Activated CD4-positive, alpha-beta memory T cell treated with anti-CD3 and anti-CD28 coated beads for 36 hours (primary cell): ENCODE measurements around the gene CFAP57. TPM values are rescaled to one million over a fixed set of nuclear protein-coding genes. Genes with fewer than 3 reads are reported as not detected.
A peak's percentile ranks its signal among the peaks of the same experiment; 100 is the strongest.
"Not testable (repeated sequence)": the region's sequence is repeated elsewhere in the genome, so short reads cannot be mapped to it uniquely, and the experiment has no call there.

Source experiments
- CTCF ChIA-PET: fragments of 350-600 bp; sonication (Branson Sonifier 250); formaldehyde crosslinking; loops from one replicate; lab custom pipeline; 2021; ENCODE audit warnings: antibody characterized with exemption, inconsistent platforms; lab: Charles Lee
- POLR2A ChIA-PET: fragments of 350-600 bp; sonication (Branson Sonifier 250); formaldehyde crosslinking; loops from one replicate; lab custom pipeline; 2021; ENCODE audit warnings: antibody characterized with exemption; lab: Charles Lee
- DNase-seq: peaks from one replicate; pipeline ENCODE4 v3.0.0-alpha.2; 2020
- H3K27ac Mint-ChIP-seq: one replicate; pipeline ENCODE4 v1.8.0; 2021; ENCODE audit warnings: mixed read lengths
- H3K27me3 Mint-ChIP-seq: one replicate; pipeline ENCODE4 v1.8.0; 2021; ENCODE audit warnings: mixed read lengths
- H3K36me3 Mint-ChIP-seq: one replicate; pipeline ENCODE4 v1.8.0; 2021; ENCODE audit warnings: mixed read lengths
- H3K4me1 Mint-ChIP-seq: one replicate; pipeline ENCODE4 v1.8.0; 2021; ENCODE audit warnings: low read depth, mixed read lengths
- H3K4me3 Mint-ChIP-seq: one replicate; pipeline ENCODE4 v1.8.0; 2021; ENCODE audit warnings: mild to moderate bottlenecking, mixed read lengths
- H3K9me3 Mint-ChIP-seq: one replicate; pipeline ENCODE4 v1.8.0; 2021; ENCODE audit warnings: mixed read lengths
- intact Hi-C: fragments of 100-400 bp; cut with micrococcal nuclease; formaldehyde crosslinking; loops from one replicate; pipeline ENCODE4 v1.15.1; 2023
- total RNA-seq, 2 experiments: library from RNA; stranded (reverse); gene quantifications; one replicate each; pipeline ENCODE4 v1.2.3, GENCODE V29; 2021

The CFAP57 gene
- total RNA-seq, 2 experiments from 2014 or later, result 0.43 TPM; not detected in 1

DNA sequence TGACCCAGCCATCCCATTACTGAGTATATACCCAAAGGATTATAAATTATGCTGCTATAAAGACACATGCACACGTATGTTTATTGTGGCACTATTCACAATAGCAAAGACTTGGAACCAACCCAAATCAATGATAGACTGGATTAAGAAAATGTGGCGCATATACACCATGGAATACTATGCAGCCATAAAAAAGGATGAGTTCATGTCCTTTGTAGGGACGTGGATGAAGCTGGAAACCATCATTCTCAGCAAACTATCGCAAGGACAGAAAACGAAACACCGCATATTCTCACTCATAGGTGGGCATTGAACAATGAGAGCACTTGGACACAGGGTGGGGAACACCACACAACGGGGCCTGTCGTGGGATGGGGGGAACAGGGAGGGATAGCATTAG lies 36.1 kb downstream of the CFAP57 start:
- H3K9me3 Mint-ChIP-seq, H3K27ac Mint-ChIP-seq, CTCF ChIA-PET, H3K27me3 Mint-ChIP-seq, POLR2A ChIA-PET, H3K4me1 Mint-ChIP-seq, DNase-seq, H3K36me3 Mint-ChIP-seq, intact Hi-C loops, H3K4me3 Mint-ChIP-seq: not testable (repeated sequence)

DNA sequence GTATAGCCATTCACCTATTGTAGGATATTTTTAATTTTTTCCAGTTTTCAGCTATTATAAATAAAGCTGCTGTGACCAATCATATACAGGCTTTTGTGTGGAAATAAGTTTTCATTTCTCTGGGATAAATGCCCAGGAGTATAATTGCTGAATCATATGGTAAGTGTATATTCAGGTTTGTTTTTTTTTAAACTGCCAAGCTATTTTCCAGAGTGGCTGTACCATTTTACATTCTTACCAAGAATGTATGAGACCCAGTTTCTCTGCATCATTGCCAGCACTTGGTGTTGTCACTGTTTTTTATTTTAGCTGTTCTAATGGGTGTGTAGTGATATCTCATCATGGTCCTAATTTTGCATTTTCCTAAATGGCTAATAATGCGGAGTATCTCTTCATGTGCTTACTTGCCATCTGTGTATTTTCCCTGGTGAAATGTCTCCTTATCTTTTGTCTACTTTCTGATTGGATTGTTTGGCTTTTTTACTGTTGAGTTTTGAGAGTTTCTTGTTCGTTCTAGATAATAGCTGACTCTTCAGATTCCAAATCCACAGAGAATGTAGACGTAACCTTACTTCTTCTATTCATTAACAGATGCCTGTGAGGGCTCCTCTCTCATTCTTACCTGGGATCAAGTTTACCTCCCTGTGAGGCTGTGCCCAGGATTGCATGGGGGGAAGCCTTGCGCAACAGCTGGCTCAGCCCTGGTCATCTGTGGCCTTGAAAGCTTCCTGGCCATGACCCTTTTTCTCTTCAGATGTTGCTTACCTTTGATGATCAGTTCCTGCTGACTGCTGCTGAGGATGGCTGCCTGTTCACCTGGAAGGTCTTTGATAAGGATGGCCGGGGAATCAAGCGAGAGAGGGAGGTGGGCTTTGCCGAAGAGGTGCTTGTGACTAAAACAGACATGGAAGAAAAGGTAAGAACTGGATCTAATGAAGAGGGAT lies 42.6 kb downstream of the CFAP57 start:
- POLR2A ChIA-PET, result no interaction called here

DNA sequence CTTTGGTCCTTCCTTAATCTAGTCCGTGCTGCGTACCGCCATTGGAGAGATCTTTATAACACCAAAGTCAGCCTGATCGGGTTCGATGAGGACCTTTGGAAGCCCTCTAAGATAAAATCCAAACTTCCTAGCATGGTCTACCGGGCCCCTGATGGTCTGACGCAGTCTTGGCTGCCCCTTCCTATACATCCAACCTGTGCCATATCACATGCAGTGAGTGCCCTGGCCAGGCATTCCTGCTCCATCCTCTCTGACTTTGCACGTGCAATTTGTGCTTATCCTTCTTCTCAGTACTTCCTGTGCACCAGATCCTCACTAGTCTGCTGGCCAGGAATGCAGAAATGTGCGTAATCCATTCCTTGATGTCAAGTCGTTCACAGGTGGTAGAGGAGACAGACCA lies 45.6 kb downstream of the CFAP57 start:
- intact Hi-C loops, result no loop called here
- ChIA-PET CTCF (no interaction called here), POLR2A (no interaction called here)
- no peak for DNase-seq
- Mint-ChIP-seq H3K36me3 (no peaks in the 10 kb centered on the region), H3K27me3 (peaks cover 8% of the 10 kb centered on the region), H3K4me1 (peaks cover 4% of the 10 kb centered on the region), H3K27ac (no peak overlapping the region), H3K4me3 (no peak overlapping the region), H3K9me3 (no peaks in the 10 kb centered on the region)

More for the DNA sequence above, 42.6 kb downstream of the CFAP57 start:
- Mint-ChIP-seq H3K27me3 (peaks cover 10% of the 10 kb centered on the region), H3K4me3 (no peak overlapping the region), H3K4me1 (no peaks in the 10 kb centered on the region), H3K9me3 (no peaks in the 10 kb centered on the region), H3K36me3 (no peaks in the 10 kb centered on the region), H3K27ac (no peak overlapping the region)
- DNase-seq, result no peak
- intact Hi-C loops, result no loop called here
- CTCF ChIA-PET, result interaction anchor here (1.1 to 1.5 kb wide), 2 partner anchors 12 to 14 kb away, joined by 3 to 5 read pairs; no protein-coding TSS in a partner anchor

DNA sequence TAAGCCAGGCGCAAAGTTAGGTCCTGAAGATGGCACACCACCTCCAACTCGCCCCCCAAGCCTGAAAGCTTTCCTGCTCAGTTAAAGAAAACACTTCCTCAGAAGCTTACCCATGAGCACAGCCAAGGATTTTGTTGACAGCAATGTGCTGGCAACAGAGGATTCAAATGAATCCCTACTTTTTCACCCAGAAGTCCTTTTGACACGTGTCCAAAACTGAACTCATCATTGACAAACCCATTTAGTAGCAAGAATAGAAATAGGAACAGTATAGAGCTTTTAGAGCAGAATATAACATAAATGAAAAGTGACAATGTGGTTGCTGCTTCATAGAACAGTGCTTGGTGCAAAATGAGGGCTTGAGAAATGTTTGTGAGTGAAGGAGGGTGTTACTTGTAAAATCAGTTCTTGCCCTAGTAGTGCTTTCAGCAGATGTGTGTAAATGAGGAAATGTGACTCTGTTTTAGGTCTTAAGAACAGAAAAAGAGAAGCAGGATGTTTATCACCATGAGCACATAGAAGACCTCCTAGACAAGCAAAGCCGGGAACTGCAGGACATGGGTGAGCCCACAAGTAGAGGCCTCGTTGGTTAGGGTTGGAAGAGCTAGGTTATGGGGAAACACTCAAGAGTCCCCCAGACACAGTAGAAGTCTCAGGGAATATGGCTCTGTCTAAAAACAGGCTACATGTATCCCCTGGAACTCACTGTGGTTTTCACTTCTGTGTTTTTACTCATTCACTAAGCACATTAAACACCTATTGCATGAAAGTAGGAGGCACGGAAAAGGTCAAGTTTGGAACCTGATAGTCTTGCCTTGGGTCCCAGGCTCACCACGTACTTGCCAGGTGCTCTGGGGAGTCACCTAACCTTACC lies 49.0 kb downstream of the CFAP57 start:
- POLR2A ChIA-PET, result no interaction called here
- Mint-ChIP-seq H3K4me1 (peaks cover 4% of the 10 kb centered on the region), H3K36me3 (no peaks in the 10 kb centered on the region)

DNA sequence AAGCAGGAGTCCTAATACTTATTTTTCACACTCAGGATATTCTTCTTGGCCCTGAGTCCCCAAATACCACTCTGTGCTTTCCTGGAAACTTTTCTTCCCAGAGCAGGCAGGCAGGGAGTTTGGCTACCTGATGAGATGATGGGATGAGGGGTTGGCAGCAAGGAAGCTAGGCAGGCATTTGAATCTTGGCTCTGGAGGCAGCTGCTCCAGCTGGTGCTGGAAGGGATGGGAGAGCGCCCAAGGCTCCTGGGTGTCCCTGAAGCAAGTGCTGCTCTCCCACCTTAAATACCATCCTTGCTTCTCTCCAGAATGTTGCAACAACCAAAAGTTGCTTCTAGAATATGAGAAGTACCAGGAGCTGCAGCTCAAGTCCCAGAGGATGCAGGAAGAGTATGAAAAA lies 49.7 kb downstream of the CFAP57 start:
- Mint-ChIP-seq H3K9me3 (no peaks in the 10 kb centered on the region), H3K4me1 (peaks cover 4% of the 10 kb centered on the region), H3K27ac (no peak overlapping the region), H3K36me3 (no peaks in the 10 kb centered on the region), H3K4me3 (no peak overlapping the region), H3K27me3 (no peaks in the 10 kb centered on the region)
- intact Hi-C loops, result no loop called here
- POLR2A ChIA-PET, result no interaction called here
- CTCF ChIA-PET, result interaction anchor here (1.5 kb wide), 1 partner anchor 192 kb away, joined by 4 read pairs; no protein-coding TSS in a partner anchor
- no peak for DNase-seq

More for the DNA sequence above, 49.0 kb downstream of the CFAP57 start:
- no peak for DNase-seq
- no peaks in the 10 kb centered on the region for H3K9me3 Mint-ChIP-seq
- H3K27me3 Mint-ChIP-seq, result peaks cover 2% of the 10 kb centered on the region
- H3K4me3 Mint-ChIP-seq, result no peak overlapping the region
- no peak overlapping the region for H3K27ac Mint-ChIP-seq
- intact Hi-C loops, result no loop called here
- CTCF ChIA-PET, result interaction anchor here (1.5 kb wide), 1 partner anchor 193 kb away, joined by 4 read pairs; no protein-coding TSS in a partner anchor

DNA sequence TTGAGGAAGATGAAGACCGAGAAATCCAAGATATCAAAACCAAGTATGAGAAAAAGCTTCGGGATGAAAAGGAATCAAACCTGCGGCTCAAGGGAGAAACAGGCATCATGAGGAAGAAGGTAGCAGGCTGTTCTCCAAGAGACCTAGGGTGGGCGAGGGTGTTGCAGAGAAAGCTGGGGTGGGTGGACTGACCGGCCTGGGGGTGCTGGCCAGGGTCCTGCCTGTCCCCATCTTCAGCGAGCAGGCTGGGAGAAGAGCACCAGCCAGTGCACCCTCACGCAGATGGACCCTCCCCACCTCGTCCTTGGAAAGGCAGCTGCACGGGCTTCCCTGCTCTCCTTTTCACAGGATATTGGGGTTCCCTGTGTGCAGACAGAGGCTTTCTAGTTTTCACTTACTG lies 50.7 kb downstream of the CFAP57 start:
- H3K4me1 Mint-ChIP-seq, result peaks cover 4% of the 10 kb centered on the region

DNA sequence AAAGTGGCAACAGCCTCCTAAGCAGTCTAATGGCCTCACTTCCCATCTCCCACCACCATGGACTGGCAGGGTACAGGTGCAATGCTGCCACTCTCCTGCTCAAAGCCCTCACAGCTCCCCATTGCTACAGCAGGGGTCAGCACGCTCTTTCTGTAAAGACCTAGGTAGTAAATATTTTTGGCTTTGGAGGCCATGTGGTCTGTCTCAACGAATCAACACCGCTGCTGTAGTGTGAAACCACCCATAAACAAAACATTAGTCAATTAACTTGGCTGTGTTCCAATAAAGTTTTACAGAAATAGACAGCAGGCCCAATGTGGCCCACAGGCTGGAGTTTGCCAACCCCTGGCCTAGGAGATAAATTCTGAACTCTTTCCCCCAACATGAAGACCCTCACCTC lies 53.0 kb downstream of the CFAP57 start:
- no peaks in the 10 kb centered on the region for H3K9me3 Mint-ChIP-seq
- no peak for DNase-seq
- no peak overlapping the region for H3K27ac Mint-ChIP-seq
- ChIA-PET CTCF (interaction anchor here (7.9 kb wide), 1 partner anchor 189 kb away, joined by 152 read pairs; no protein-coding TSS in a partner anchor), POLR2A (no interaction called here)
- peaks cover 1% of the 10 kb centered on the region for H3K27me3 Mint-ChIP-seq
- intact Hi-C loops, result no loop called here
- H3K4me1 Mint-ChIP-seq, result peaks cover 4% of the 10 kb centered on the region
- no peaks in the 10 kb centered on the region for H3K36me3 Mint-ChIP-seq
- H3K4me3 Mint-ChIP-seq, result no peak overlapping the region

More for the DNA sequence above, 50.7 kb downstream of the CFAP57 start:
- Mint-ChIP-seq H3K4me3 (no peak overlapping the region), H3K27me3 (peaks cover 1% of the 10 kb centered on the region), H3K27ac (no peak overlapping the region), H3K9me3 (no peaks in the 10 kb centered on the region), H3K36me3 (no peaks in the 10 kb centered on the region)
- ChIA-PET POLR2A (no interaction called here), CTCF (interaction anchor here (1.5 to 7.9 kb wide), 2 partner anchors 135 to 191 kb away, joined by 4 to 152 read pairs; no protein-coding TSS in a partner anchor)
- intact Hi-C loops, result no loop called here
- DNase-seq, result no peak

DNA sequence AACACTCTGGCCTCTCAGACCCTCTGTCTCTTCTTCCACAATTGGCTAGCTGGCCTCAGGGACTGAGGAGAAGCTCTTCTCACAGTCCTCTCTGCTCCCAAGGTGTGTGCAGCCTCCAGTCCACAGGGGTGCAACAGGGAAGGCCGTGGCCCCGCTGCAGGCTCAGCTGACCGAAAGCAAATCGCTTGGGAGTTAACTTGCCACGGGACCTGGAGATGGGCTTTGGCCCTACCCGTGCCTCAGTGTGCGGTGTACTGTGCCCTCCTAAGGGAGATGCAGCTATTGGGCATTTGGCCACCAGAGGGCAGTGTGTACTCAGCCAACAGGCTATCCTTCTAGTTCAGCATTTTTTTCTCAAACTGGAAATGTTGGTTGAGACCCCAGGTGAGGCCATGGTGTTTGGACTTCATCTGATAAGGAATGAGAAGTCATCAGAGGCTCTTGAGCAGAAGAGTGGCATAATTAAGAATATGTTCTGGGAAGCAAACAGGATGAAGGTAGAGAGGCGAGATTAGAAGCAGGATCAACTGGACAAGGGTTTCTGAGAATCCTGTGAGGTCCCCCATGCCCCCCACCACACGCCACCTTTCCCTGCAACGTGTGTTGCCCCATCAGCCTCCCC lies 55.1 kb downstream of the CFAP57 start:
- intact Hi-C loops, result loop anchor here (1.0 kb wide), 2 partner anchors 131 to 187 kb away; partner anchors contain the start of gene CDC20

DNA sequence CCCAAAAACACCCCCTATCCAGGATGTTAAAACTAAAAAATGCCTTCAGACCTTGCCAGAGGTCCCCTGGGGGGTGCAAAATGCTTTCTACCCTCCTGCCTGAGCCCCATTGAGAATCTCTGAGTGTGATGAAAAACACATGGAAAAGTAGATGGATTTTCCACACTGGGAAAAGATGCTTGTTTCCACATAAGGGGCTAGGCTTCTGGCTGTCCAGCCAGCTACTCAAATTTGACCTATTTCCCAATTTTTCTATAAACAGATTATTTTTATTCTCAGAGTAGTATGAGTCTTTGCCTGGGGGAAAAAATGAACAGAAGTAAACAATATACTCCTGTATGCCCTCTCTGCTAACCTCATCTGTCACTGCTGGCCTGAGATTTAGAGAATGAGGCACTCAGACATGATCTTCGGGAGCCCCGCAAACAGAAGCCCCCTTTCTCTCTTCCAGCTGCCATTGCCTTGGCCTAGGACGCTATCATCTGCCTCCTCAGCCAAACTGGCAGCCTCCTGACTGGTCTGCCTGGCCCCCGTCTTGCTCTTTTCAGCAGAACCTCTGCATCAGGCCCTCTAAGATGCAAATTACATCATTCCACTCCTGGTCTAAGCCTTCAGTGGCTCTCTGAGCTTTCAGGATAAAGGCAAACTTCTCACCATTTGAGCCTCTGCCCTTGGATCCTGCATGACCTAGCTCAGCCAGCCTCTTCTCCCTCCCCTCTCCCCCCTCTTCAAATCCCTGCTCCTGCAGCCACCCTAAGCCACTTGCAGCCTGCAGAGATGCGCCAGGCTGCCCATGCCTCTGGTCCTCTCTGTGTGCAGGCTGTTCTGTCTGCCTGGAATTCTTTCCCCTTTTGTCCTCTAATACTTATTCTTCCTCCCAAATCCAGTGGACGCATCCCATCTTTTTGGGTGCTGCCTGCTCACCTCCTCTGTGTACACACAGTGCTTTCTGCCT lies 58.0 kb downstream of the CFAP57 start:
- CTCF ChIA-PET, result interaction anchor here (1.1 to 7.9 kb wide), 3 partner anchors 12 to 184 kb away, joined by 3 to 152 read pairs (median 3); no protein-coding TSS in a partner anchor

More for the DNA sequence above, 55.1 kb downstream of the CFAP57 start:
- Mint-ChIP-seq H3K4me3 (no peak overlapping the region), H3K9me3 (no peaks in the 10 kb centered on the region), H3K4me1 (no peaks in the 10 kb centered on the region), H3K27me3 (peaks cover 1% of the 10 kb centered on the region), H3K36me3 (no peaks in the 10 kb centered on the region), H3K27ac (no peak overlapping the region)
- DNase-seq, result peak; percentile 88
- CTCF ChIA-PET, result interaction anchor here (0.7 to 7.9 kb wide), 31 partner anchors 10 to 821 kb away, joined by 3 to 152 read pairs (median 5); partner anchors contain the start of genes ARTN, CDC20, ELOVL1 and HYI
- POLR2A ChIA-PET, result interaction anchor here (1.1 kb wide), 1 partner anchor 188 kb away, joined by 4 read pairs; no protein-coding TSS in a partner anchor

DNA sequence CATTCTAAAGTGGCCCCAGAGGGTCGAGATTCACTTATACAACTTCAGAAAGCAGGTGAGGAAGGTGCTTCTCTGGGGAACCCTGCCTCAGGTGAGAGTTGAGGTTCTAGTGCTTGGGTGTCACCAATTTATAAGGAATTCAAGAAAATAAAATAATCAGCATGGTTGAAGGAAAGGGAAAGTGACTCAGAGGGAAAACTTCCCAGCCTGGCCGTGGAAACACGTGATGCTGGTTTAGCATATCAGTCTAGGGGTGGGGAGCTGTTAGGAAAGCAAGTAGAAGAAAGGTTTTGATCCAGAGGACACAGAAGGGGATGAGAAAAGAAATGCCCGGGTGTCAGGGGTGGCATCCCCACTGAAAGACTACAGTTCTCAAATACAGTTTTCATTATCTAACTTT lies 59.9 kb downstream of the CFAP57 start:
- POLR2A ChIA-PET, result no interaction called here

More for the DNA sequence above, 58.0 kb downstream of the CFAP57 start:
- DNase-seq, result no peak
- peaks cover 1% of the 10 kb centered on the region for H3K27me3 Mint-ChIP-seq
- POLR2A ChIA-PET, result no interaction called here
- intact Hi-C loops, result no loop called here
- H3K36me3 Mint-ChIP-seq, result no peaks in the 10 kb centered on the region
- no peak overlapping the region for H3K27ac Mint-ChIP-seq
- H3K9me3 Mint-ChIP-seq, result no peaks in the 10 kb centered on the region
- no peaks in the 10 kb centered on the region for H3K4me1 Mint-ChIP-seq
- no peak overlapping the region for H3K4me3 Mint-ChIP-seq

More for the DNA sequence above, 59.9 kb downstream of the CFAP57 start:
- intact Hi-C loops, result no loop called here
- H3K9me3 Mint-ChIP-seq, result no peaks in the 10 kb centered on the region
- no peaks in the 10 kb centered on the region for H3K4me1 Mint-ChIP-seq
- peaks cover 1% of the 10 kb centered on the region for H3K27me3 Mint-ChIP-seq
- no peak overlapping the region for H3K4me3 Mint-ChIP-seq
- no peaks in the 10 kb centered on the region for H3K36me3 Mint-ChIP-seq
- no peak overlapping the region for H3K27ac Mint-ChIP-seq
- no peak for DNase-seq
- CTCF ChIA-PET, result interaction anchor here (1.2 to 3.1 kb wide), 2 partner anchors 13 to 182 kb away, joined by 3 to 14 read pairs; no protein-coding TSS in a partner anchor
